Stimulated activated CD4-positive, alpha-beta T cell treated with anti-CD3 and anti-CD28 coated beads, Interleukin-4, amount 100 ng/mL, for 1 hour (primary cell): Measurements from ENCODE around the gene LAMTOR4.
"Not testable (repeated sequence)": the region's sequence is repeated elsewhere in the genome, so short reads cannot be mapped to it uniquely, and the experiment has no call there.

Source experiments
- DNase-seq: peaks from one replicate; pipeline ENCODE4 v3.0.0-alpha.2; 2020

The LAMTOR4 gene

GRCh38 chr7:100124301-100125230, 24.2 kb upstream of the LAMTOR4 start:
- no peak for DNase-seq

GRCh38 chr7:100126239-100126930, 22.3 kb upstream of the LAMTOR4 start:
- DNase-seq, result no peak

GRCh38 chr7:100126931-100127865, 21.5 kb upstream of the LAMTOR4 start, which contains the start of gene MBLAC1:
Gene MBLAC1, plus strand, starts transcription at chr7:100126967. Its CDS starts 429 bp downstream, at chr7:100127396.
- peak; percentile 88 for DNase-seq

GRCh38 chr7:100127866-100128636, 20.7 kb upstream of the LAMTOR4 start:
- no peak for DNase-seq

GRCh38 chr7:100128637-100128963, 20.1 kb upstream of the LAMTOR4 start:
- DNase-seq, result no peak

GRCh38 chr7:100130220-100130607, 18.5 kb upstream of the LAMTOR4 start:
- DNase-seq, result not testable (repeated sequence)

GRCh38 chr7:100130608-100131453, 17.9 kb upstream of the LAMTOR4 start:
- DNase-seq, result peak; percentile 83

GRCh38 chr7:100132126-100132525, 16.6 kb upstream of the LAMTOR4 start:
- DNase-seq, result no peak

GRCh38 chr7:100132697-100133151, 16.0 kb upstream of the LAMTOR4 start:
- DNase-seq, result peak; percentile 65

GRCh38 chr7:100137851-100138760, 10.6 kb upstream of the LAMTOR4 start:
- DNase-seq, result no peak

GRCh38 chr7:100141555-100141949, 7.2 kb upstream of the LAMTOR4 start:
- no peak for DNase-seq

GRCh38 chr7:100142461-100142860, 6.3 kb upstream of the LAMTOR4 start:
- no peak for DNase-seq

- DNase-seq, result not testable (repeated sequence)
Observed at GRCh38 chr7:100146350-100146749, 2.4 kb upstream of the LAMTOR4 start.

- DNase-seq, result no peak
Observed at GRCh38 chr7:100147278-100147677, 1.4 kb upstream of the LAMTOR4 start.

- DNase-seq, result no peak
Observed at GRCh38 chr7:100148225-100148558, 526 bp upstream of the LAMTOR4 start.

- no peak for DNase-seq
Observed at GRCh38 chr7:100152404-100152803, 3.7 kb downstream of the LAMTOR4 start.

- no peak for DNase-seq
Observed at GRCh38 chr7:100152937-100153666, 4.4 kb downstream of the LAMTOR4 start.

GRCh38 chr7:100153708-100154535, 5.2 kb downstream of the LAMTOR4 start:
- DNase-seq, result no peak
